GM21360 (cell line): ENCODE data around the gene CAPS.
"Not testable (repeated sequence)": the region's sequence is repeated elsewhere in the genome, so short reads cannot be mapped to it uniquely, and the experiment has no call there.

Experiments
- ATAC-seq: cut with Tn5 transposase; IDR thresholded peaks from one replicate; pipeline ENCODE4 v1.9.1; 2021; ENCODE audit warnings: mild to moderate bottlenecking, moderate library complexity; ENCODE audit not compliant: unreplicated experiment

The CAPS gene

GRCh38 chr19:5913739-5914357, at the start of gene CAPS:
Gene CAPS (plus strand): TSS chr19:5914254. CDS start chr19:5914407, 153 bp downstream.
- ATAC-seq: no peak

DNA sequence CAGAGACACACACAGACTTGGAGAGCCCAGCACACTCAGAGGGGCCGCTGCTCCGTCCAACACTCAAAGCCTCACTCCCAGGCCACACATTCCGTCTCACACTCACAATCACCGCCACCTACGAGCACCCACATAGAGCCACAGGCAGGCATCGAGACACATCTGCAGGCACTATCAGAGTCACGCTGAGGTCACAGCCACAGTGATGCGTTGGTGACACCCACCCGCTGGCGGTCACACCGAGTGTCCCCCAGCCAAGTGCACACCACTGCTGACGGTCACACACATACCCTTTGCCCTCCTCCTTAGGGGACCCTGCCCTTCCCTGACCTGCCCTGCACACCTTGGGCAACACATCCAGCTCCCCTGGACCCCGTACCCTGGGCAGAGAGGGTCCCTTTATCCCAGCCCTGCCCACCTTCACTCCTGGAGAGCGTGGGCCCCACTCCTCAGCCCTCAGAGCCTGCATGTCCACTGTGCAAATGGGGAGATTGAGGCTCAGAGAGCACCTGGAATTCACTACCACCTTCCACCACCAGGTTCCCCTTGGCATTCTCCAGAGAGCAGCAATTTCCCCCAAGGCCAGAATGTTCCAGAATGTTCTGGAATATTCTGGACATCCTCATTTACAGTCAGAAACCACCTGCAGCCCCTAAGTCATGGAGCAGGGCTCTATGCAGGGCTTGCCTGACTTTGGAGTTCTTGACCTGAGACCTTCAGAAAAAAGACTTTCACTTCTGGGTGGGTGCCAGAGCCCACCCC, 49.1 kb upstream of the CAPS start:
- ATAC-seq: no peak

- ATAC-seq: no peak
Measured at GRCh38 chr19:5865772-5866171, 48.3 kb upstream of the CAPS start.

- ATAC-seq: no peak
Measured at GRCh38 chr19:5867201-5868136, 46.6 kb upstream of the CAPS start.

GRCh38 chr19:5870986-5871394, 43.1 kb upstream of the CAPS start:
- ATAC-seq: no peak

- no peak for ATAC-seq
Measured at GRCh38 chr19:5873617-5874199, 40.3 kb upstream of the CAPS start.

- not testable (repeated sequence) for ATAC-seq
Measured at GRCh38 chr19:5874496-5874895, 39.6 kb upstream of the CAPS start.

DNA sequence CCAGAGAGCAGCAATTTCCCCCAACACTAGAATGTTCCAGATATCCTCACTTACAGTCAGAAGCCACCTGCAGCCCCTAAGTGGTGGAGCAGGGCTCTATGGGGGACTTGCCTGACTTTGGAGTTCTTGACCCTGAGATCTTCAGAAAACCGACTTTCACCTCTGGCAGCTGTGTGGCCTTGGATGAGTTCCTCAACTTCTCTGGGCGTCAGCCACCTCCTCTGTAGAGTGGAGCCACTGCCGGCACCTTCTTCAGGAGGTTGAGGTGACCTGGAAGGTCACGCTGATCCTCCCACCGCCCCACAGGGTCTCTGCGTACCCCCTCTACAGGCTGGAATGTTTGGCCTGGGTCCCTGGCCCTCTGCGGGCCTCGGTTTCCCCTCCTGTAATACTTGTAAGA, 36.6 kb upstream of the CAPS start:
- ATAC-seq: no peak

DNA sequence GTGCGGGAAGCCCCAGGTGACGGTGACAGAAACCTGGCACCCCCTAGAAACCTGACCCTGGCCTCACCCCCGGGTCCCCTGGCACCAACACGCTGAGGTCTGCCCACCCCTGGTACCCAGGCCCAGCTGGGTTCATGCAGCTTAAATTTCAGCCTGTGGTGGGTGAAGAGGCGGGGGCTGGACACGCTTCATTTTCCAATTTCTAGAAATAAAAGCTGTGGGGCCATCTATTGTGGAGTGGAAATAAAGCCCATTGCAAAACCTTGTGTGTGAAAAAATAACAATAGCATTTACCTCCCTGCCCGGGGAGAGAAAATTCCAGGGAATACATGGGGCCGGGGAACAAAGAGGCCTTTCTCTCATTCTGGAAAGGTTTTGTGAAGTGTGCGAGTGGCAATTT, 36.2 kb upstream of the CAPS start:
- ATAC-seq: no peak

DNA sequence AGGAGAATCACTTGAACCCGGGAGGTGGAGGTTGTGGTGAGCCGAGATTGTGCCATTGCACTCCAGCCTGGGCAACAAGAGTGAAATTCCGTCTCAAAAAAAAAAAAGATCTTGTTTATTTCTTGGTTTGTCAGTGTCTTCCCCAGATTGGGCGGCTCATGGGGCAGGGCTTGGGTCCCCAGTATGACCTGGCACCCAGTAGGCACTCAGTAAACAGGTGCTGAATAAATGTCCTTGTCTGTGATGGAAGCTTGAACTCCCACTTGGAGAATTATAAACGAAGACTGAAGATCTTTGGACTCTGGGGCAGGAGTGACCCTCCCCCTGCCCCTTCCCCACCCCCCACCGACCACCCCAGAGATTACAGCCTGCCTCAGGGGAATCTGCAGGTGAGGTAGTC, 33.9 kb upstream of the CAPS start:
- no peak for ATAC-seq

DNA sequence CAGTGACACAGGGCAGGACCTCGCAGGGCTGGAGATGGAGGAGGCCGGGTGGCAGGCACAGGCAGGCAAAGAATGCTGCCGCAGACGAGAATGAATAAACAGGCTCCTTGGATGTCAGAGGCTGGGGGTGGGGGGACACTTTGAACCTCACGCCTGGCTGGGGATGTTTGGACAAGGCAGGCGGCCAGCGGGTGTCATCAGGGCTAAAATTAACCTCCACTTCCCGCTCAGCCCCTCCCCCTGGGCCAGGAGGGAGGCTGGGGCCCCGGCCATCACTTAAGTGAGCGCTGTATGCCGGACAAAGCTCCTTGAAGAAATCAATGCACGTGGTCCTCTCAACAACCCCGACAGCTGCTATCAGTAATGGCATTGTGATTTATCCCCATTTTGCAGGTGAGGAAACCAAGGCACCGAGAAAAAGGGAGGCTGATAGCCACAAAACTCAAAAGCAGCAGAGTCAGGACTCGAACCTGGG, 33.4 kb upstream of the CAPS start:
- no peak for ATAC-seq

DNA sequence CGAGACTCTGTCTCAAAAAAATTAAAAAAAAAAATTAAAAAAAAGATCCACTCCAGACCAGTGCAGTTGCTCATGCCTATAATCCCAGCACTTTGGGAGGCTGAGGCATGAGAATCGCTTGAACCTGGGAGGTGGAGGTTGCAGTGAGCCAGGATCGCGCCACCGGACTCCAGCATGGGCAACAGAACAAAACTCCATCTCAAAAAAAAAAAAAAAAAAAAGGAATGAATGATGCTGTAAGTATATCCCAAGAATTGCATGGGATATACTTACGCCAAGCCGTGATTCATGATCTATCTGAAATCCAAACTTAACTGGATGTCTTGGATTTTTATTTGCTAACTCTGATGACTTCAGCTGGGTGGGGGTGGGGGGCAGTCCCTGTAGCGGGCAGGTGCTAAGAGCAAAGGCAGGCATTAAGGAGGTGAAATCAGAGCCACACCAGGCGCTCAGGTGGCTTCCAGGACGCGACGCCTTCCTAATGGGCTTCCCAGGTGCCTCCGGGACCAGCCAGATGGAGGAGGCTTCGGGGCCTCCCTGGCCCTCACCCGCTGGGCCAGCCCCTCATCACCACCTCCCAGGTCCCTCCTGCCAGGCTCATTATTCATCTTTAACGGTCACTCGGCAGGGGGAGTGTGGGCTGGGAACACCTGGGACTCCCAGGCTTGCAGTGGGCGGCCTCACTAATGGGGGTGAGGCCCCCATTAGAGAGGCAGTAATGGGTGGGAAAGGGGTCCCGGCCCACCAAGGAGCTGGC, 32.3 kb upstream of the CAPS start:
- ATAC-seq: no peak

GRCh38 chr19:5882421-5882968, 31.6 kb upstream of the CAPS start:
- no peak for ATAC-seq

GRCh38 chr19:5883157-5883873, 30.7 kb upstream of the CAPS start:
- ATAC-seq: not testable (repeated sequence)

GRCh38 chr19:5884065-5884811, 29.8 kb upstream of the CAPS start:
- ATAC-seq: not testable (repeated sequence)

- no peak for ATAC-seq
Measured at GRCh38 chr19:5889288-5889971, 24.6 kb upstream of the CAPS start.

DNA sequence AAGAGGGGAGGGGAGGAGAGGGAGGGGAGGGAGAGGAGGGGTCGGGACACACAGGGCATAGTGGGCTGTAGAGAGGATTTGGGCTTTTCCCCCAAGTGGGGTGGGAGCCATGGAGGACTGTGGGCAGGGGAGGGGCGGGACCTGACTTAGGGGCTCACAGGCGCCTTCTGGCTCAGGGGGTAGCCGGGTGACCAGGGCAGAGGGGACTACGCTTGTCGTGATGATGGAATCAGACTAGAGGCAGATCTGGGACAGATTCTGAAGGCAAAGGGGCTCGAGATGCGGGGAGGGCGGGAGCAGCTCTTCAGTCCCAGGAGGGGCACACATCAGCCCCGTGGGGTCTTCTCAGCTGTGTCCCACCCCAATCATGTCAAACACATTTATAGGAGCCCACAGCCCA, 24.0 kb upstream of the CAPS start:
- ATAC-seq: no peak

- no peak for ATAC-seq
Measured at GRCh38 chr19:5891572-5891937, 22.5 kb upstream of the CAPS start.
